ENCODE data around the gene PDE9A.
"Not testable (repeated sequence)": the region's sequence is repeated elsewhere in the genome, so short reads cannot be mapped to it uniquely, and the experiment has no call there.

Gene PDE9A

GRCh38 chr21:42807293-42807895, 154.0 kb downstream of the PDE9A start:
- not testable (repeated sequence) for DNase-seq

DNA sequence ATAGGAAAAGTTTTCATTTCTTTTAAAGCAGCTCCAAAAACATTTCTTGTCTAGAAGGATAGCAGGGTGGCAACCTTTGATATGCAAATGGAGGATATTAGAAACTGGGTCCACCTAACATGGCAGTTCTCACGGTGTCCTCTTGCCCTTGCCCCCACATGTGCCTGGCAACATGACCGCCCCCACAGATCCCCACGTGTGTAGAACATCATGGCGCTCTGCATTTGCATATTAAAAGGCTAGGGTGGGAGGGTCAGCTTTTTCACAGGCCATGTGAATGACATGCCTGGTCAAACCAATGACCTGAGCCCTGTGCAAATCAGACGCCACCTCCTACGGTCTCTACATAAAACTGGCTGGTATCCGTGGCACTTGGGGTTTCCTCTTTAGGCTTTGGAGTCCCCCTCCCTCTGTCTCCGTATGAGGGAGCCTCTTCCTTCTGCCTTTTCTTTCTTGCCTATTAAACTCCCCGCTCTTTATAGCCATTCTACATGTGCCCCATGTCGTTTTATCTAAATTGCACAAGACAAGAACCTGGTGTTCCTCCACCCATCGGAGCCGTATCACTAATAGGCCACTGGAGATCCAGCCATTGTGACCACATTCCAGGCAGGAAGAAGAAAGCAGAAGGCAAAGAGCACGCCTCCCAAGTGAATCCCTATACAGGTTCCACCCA, 154.7 kb downstream of the PDE9A start:
- DNase-seq: no peak

DNA sequence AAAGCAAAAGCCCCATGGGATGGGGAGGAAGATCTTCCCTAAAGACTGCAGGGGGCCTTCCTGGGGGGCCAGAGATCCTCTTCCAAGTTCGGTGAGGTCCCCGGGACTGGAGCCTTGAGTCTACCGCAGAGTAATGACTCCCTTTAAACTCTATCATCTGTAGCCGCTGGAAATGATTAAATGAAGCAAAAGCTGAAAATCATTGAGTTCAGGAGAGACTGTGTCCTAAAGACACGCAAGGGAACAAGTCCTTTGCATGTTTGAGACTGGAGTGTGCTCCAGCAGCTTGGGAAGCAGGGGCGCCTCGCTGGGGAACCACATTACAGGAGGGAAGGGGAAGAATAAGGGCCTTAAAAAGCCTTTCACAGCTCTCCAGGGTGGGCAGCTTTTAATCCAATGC, 155.8 kb downstream of the PDE9A start:
- no peak for DNase-seq

- DNase-seq: no peak
Observed at GRCh38 chr21:42809577-42810475, 156.4 kb downstream of the PDE9A start.

- DNase-seq: no peak
Observed at GRCh38 chr21:42811960-42812359, 158.5 kb downstream of the PDE9A start.

GRCh38 chr21:42812528-42813241, 159.3 kb downstream of the PDE9A start:
- DNase-seq: not testable (repeated sequence)

DNA sequence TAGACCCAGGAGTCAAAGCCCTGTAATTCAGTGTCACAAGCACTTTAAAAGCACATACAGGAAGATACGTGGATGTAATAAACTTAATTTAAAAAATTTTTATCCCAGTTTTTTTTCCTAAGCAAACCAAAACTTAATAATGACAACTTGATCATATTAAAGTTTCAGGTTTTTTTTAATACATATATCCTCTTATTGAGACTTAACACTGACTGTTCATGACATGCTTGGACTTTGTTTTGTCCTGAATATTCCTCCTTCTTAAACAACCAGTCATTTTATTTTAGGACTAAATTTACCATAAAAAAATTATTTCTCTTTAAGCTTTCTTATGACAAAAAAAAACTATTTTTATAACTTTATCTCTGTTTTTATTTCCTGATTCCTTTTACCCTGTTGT, 161.8 kb downstream of the PDE9A start:
- no peak for DNase-seq

- DNase-seq: no peak
Observed at GRCh38 chr21:42818328-42818749, 164.9 kb downstream of the PDE9A start.

DNA sequence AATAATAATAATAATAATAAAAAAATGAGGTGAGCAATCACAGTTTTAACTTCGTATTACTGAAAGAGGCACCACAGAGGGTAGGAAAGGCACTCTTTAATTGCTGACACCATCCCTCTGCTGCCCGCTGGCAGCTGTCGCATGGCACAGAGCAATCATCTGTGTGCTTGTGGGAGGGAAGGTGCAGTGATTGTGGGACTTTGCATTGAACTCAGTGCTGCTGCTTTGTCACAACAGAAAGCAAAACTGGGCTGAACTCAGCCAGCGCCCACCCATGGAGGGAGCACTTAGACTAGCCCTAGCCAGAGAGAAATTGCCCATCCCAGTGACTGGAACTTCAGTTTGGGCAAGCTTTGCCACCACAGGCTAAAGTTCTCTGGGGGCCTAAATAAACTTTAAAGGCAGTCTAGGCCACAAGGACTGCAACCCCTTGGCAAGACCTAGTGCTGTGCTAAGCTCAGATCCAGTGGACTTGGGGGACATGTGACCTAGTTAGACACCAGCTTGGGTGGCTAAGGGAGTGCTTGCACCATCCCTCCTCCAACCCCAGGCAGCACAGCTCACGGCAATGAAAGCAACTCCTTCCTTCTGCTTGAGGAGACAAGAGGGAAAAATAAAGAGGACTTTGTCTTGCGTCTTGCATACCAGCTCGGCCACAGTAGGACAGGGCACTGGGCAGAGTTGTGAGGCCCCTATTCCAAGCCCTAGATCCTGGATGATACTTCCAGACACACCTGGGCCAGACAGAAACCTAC, 166.6 kb downstream of the PDE9A start:
- no peak for DNase-seq

GRCh38 chr21:42820616-42821465, 167.4 kb downstream of the PDE9A start:
- DNase-seq: no peak

Data from fibroblast of skin of abdomen (primary cell).